BLaER1 treated with 17β-estradiol and CSF1 and Interleukin-3, amounts not matched to agents 10 nM and 100 nM (cell line): ENCODE data around the gene CEP104.
A peak's percentile ranks its signal among the peaks of the same experiment; 100 is the strongest.

Experiments used
- H3K27ac ChIP-seq, 11 experiments: shearing (Covaris generic); formaldehyde crosslinking; 2 replicates each; pipeline ENCODE4 v1.8.1; 2022
- H3K27me3 ChIP-seq, 11 experiments: shearing (Covaris generic); formaldehyde crosslinking; 2 replicates each; pipeline ENCODE4 v1.8.1; 2022
- H3K36me3 ChIP-seq, 11 experiments: shearing (Covaris generic); formaldehyde crosslinking; 2 replicates each; pipeline ENCODE4 v1.8.1; 2022
- H3K4me1 ChIP-seq, 10 experiments: shearing (Covaris generic); formaldehyde crosslinking; 2 replicates each; pipeline ENCODE4 v1.8.1; 2022
- H3K4me2 ChIP-seq, 11 experiments: shearing (Covaris generic); formaldehyde crosslinking; 2 replicates each; pipeline ENCODE4 v1.8.1; 2022
- H3K4me3 ChIP-seq, 10 experiments: shearing (Covaris generic); formaldehyde crosslinking; 2 replicates each; pipeline ENCODE4 v1.8.1; 2022
- H3K9ac ChIP-seq, 11 experiments: shearing (Covaris generic); formaldehyde crosslinking; 2 replicates each; pipeline ENCODE4 v1.8.1; 2022
- H3K9me3 ChIP-seq, 11 experiments: shearing (Covaris generic); formaldehyde crosslinking; replicated peaks in 1 of 11; 2 replicates each; pipeline ENCODE4 v1.8.1; 2022
- H4K20me1 ChIP-seq, 11 experiments: shearing (Covaris generic); formaldehyde crosslinking; 2 replicates each; pipeline ENCODE4 v1.8.1; 2022
- Cebpa-rat ChIP-seq, 11 experiments: shearing (Covaris generic); IDR thresholded peaks; 2 replicates each; pipeline ENCODE4 v1.8.1; 2022

The CEP104 gene

DNA sequence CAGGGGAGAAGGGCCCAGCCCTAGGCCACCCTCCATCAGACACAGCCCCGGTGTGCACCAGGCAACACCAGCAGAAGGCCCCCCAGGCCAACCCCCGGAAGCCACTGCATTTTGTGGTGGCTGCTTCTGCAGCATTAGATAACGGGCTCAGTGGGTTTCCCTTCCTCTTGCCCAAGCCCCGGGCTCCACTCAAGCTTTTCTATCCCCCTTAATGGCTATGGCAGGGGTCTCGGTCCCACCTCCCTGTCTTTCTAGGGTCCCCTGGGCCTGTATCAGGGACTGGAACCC is 24.1 kb upstream of the CEP104 start:
- H3K36me3 ChIP-seq, result peaks cover 52 to 86% (median 70%) of the 10 kb centered on the region in 11 experiments
- no peaks in the 10 kb centered on the region for H3K27me3 ChIP-seq
- no peak for TF ChIP-seq Cebpa-rat (IDR thresholded peaks at IDR 0.05)
- peaks cover 4 to 15% (median 12%) of the 10 kb centered on the region in 10 experiments; a peak in 18 of 20 replicates for H3K4me1 ChIP-seq
- H3K4me2 ChIP-seq, result peak overlapping the region; percentile 5 to 59 (median 42); a peak in 19 of 22 replicates
- H3K9ac ChIP-seq, result peak overlapping the region in 4 of 11 experiments; percentile 14 to 44 (median 24); a peak in 3 of 22 replicates
- H3K27ac ChIP-seq, result peak overlapping the region in 6 of 11 experiments; percentile 15 to 55 (median 30); a peak in 9 of 22 replicates
- no peak overlapping the region for H3K4me3 ChIP-seq
- peaks cover 10 to 20% (median 13%) of the 10 kb centered on the region in 11 experiments for H3K9me3 ChIP-seq
- peaks cover 0 to 42% (median 7%) of the 10 kb centered on the region in 11 experiments; a peak in 10 of 22 replicates for H4K20me1 ChIP-seq

DNA sequence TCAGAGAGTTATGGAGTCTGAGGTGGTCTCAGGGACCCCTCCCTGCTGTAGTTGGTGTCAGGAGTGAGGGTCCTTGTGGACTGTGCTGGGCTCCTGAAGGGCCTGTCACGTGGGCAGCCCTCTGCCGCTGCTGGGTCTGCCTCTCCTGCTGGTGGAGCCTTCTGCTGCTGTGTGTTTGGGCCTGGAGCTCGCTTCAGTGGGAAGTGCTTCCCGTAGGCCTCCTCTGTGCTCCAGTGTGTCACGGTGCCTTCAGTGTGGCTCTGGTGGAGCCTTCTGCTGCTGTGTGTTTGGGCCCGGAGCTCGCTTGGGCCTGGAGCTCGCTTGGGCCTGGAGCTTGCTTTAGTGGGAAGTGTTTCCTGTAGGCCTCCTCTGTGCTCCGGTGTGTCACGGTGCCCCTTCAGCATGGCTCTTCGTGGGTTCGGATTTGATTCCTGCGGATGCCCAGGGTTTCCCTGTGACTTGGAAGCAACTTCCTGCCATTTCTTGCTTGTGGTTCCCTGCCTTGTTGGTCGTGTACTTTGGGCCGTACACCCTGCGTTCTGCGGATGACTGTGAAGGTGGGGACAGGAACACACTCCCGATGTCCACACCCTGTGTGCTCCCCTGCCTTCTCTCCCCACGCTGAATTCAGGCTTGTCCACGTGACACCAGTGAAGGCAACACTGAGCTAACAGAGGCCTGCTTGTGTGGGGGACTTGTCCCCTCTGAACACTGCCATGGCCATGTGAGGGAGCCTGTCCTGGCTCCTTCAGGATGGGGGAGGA is 23.6 kb upstream of the CEP104 start:
- Histone ChIP-seq H3K9ac (peak overlapping the region in 4 of 11 experiments; percentile 14 to 44 (median 24); a peak in 4 of 22 replicates), H3K4me3 (no peak overlapping the region), H3K4me2 (peak overlapping the region; percentile 5 to 59 (median 42); a peak in 19 of 22 replicates), H3K36me3 (peaks cover 50 to 86% (median 70%) of the 10 kb centered on the region in 11 experiments), H3K9me3 (peaks cover 10 to 20% (median 13%) of the 10 kb centered on the region in 11 experiments), H3K27ac (peak overlapping the region in 7 of 11 experiments; percentile 15 to 55 (median 29); a peak in 11 of 22 replicates), H4K20me1 (peaks cover 0 to 37% (median 2%) of the 10 kb centered on the region in 11 experiments; a peak in 8 of 22 replicates), H3K4me1 (peaks cover 4 to 15% (median 12%) of the 10 kb centered on the region in 10 experiments; a peak in 18 of 20 replicates), H3K27me3 (no peaks in the 10 kb centered on the region)
- no peak for TF ChIP-seq Cebpa-rat (IDR thresholded peaks at IDR 0.05)

DNA sequence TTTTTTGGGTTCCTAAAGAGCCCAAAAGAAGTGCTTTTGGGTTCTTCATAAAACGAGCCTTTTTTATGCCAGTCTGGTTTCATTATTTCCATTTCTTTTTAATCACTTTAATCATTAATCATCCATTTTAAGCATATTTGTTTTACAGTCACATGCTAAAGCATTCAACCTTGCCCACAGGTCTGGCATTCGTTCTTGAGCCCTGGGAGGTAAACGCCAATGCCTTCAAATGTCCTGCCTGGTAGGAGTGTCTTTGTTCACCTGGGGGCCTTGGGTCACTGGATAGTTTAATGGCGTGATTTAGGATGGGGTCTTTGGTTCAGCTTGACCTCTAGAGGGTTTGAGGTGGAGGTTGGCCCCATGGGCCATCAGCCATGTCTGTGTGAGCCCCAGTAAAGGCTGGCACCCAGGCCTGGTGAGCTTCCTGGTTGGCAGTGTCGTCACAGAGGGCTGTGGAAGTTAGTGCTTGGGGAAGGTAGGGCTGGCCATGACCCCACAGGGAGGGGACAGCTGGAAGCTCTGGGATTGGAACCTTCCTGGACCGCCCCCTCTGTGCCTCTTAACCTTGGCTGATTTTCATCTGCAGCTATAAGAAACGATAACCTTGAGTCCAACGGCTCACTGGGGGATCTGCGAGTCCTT is 22.9 kb upstream of the CEP104 start:
- Histone ChIP-seq H3K4me3 (no peak overlapping the region), H3K4me1 (peaks cover 4 to 15% (median 12%) of the 10 kb centered on the region in 10 experiments; a peak in 18 of 20 replicates), H3K9me3 (peaks cover 10 to 20% (median 13%) of the 10 kb centered on the region in 11 experiments), H4K20me1 (peaks cover 0 to 30% (median 0%) of the 10 kb centered on the region in 11 experiments; a peak in 6 of 22 replicates), H3K27ac (peak overlapping the region in 3 of 11 experiments; percentile 15 to 55 (median 54); a peak in 4 of 22 replicates), H3K36me3 (peaks cover 51 to 88% (median 72%) of the 10 kb centered on the region in 11 experiments), H3K9ac (no peak overlapping the region; a peak in 1 of 22 replicates), H3K27me3 (no peaks in the 10 kb centered on the region), H3K4me2 (no peak overlapping the region)
- no peak for TF ChIP-seq Cebpa-rat (IDR thresholded peaks at IDR 0.05)

DNA sequence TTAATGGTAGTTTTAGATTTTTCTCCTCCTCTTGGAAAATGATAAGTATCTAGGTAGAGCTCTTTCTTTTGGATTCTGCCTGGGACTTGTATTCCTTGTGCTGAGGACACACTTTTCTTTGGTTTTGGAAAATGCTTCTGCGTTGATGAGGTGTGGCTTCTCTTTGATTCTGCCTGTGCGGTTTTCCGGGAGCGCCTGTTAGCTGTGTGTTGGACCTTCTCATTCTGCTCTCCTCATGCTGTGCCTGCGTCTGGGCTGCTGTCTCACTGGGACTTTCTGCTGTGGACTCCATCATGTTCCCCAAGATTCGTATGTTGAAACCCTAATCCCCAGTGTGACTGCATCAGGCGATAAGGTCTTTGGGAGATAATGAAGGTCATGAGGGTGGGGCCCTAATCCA is 22.1 kb upstream of the CEP104 start:
- Histone ChIP-seq H3K27me3 (no peaks in the 10 kb centered on the region), H3K9me3 (peaks cover 10 to 20% (median 13%) of the 10 kb centered on the region in 11 experiments), H4K20me1 (peaks cover 0 to 24% (median 0%) of the 10 kb centered on the region in 11 experiments; a peak in 5 of 22 replicates), H3K9ac (no peak overlapping the region), H3K27ac (no peak overlapping the region), H3K4me2 (no peak overlapping the region), H3K4me1 (peaks cover 4 to 15% (median 12%) of the 10 kb centered on the region in 10 experiments; a peak in 18 of 20 replicates), H3K36me3 (peaks cover 49 to 86% (median 68%) of the 10 kb centered on the region in 11 experiments), H3K4me3 (no peak overlapping the region)
- TF ChIP-seq Cebpa-rat (IDR thresholded peaks at IDR 0.05), result no peak

DNA sequence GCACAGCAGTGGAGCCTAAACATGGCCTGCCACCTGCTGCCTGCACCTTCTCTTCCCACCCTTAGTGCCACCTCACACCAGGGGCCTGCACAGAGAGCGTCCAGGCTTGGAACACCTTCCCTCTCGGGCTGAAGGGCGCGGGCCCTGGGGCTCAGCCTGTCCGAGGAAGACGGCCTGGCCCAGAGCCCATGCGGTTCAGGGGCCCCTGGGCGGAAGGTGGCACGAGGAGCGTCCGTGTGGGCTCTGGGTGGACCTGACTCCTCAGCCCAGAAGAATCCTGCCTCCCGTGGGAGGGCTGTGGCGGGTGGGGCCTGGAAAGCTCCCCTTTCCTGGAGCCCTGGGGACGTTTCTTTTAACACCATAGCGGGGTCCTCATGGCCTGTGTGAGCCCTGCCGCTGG is 19.7 kb upstream of the CEP104 start:
- Histone ChIP-seq H3K27ac (no peak overlapping the region), H3K4me2 (no peak overlapping the region), H3K36me3 (peaks cover 57 to 97% (median 82%) of the 10 kb centered on the region in 11 experiments), H3K27me3 (no peaks in the 10 kb centered on the region), H3K4me1 (peaks cover 4 to 15% (median 12%) of the 10 kb centered on the region in 10 experiments; a peak in 18 of 20 replicates), H3K9me3 (peaks cover 10 to 20% (median 13%) of the 10 kb centered on the region in 11 experiments), H4K20me1 (peaks cover 0 to 31% (median 0%) of the 10 kb centered on the region in 11 experiments; a peak in 5 of 22 replicates), H3K9ac (no peak overlapping the region), H3K4me3 (no peak overlapping the region)
- TF ChIP-seq Cebpa-rat (IDR thresholded peaks at IDR 0.05), result no peak

DNA sequence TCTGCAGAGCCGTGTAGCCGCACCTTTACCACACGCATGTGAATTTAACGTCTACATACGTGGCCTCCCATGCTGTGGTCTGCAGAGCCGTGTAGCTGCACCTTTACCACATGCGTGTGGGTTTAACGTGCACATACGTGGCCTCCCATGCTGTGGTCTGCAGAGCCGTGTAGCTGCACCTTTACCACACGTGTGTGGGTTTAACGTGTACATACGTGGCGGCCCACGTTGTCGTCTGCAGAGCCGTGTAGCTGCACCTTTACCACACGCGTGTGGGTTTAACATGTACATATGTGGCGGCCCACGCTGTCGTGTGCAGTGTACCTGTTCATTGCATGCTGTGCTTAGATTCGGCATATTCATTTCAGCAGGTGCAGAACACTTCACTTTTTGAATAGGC is 17.7 kb upstream of the CEP104 start:
- H3K36me3 ChIP-seq, result peaks cover 51 to 97% (median 88%) of the 10 kb centered on the region in 11 experiments
- no peak for TF ChIP-seq Cebpa-rat (IDR thresholded peaks at IDR 0.05)
- H4K20me1 ChIP-seq, result peaks cover 0 to 31% (median 6%) of the 10 kb centered on the region in 11 experiments; a peak in 10 of 22 replicates
- H3K9ac ChIP-seq, result no peak overlapping the region
- peaks cover 0 to 15% (median 8%) of the 10 kb centered on the region in 10 experiments; a peak in 18 of 20 replicates for H3K4me1 ChIP-seq
- no peak overlapping the region for H3K4me2 ChIP-seq
- peaks cover 10 to 17% (median 13%) of the 10 kb centered on the region in 11 experiments for H3K9me3 ChIP-seq
- no peak overlapping the region for H3K4me3 ChIP-seq
- no peaks in the 10 kb centered on the region for H3K27me3 ChIP-seq
- H3K27ac ChIP-seq, result no peak overlapping the region

DNA sequence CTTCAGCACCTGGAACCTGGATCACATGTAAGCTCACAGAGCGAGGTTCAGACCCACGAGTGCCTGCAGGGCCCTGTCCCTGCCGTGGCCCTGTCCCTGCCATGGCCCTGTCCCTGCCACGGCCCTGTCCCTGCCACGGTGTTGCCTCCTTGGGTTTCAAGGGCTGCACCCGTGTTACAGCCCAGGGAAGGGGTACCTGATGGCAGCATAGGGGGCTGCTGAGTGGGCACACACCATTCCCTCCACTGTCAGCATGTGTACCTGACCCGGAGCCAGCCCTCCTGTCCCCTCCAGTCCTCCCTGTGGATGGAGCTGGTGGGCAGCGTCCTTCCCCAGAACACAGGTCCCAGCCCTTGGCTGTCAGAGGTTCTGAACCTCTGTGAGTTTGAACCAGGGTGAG is 15.5 kb upstream of the CEP104 start:
- no peak overlapping the region for H3K27ac ChIP-seq
- H3K4me2 ChIP-seq, result no peak overlapping the region
- no peak for TF ChIP-seq Cebpa-rat (IDR thresholded peaks at IDR 0.05)
- H3K27me3 ChIP-seq, result no peaks in the 10 kb centered on the region
- H3K9ac ChIP-seq, result no peak overlapping the region
- H3K4me1 ChIP-seq, result peaks cover 0 to 24% (median 17%) of the 10 kb centered on the region in 10 experiments; a peak in 18 of 20 replicates
- peaks cover 45 to 96% (median 83%) of the 10 kb centered on the region in 11 experiments for H3K36me3 ChIP-seq
- H4K20me1 ChIP-seq, result peaks cover 0 to 48% (median 12%) of the 10 kb centered on the region in 11 experiments; a peak in 10 of 22 replicates
- H3K9me3 ChIP-seq, result peaks cover 0 to 5% (median 0%) of the 10 kb centered on the region in 11 experiments; a peak in 1 of 22 replicates
- no peak overlapping the region for H3K4me3 ChIP-seq

DNA sequence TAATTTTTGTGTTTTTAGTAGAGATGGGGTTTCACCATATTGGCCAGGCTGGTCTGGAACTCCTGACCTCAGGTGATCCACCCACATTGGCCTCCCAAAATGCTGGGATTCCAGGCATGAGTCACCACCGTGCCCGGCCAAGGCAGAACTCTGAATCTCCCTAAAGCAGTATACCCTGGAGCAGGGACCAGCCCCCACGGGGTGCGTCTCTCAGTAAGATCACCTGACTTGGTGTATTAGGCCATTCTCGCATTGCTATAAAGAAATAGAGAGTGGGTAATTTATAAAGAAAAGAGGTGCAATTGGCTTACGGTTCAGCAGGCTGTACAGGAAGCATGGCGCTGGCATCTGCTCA is 14.4 kb upstream of the CEP104 start:
- Histone ChIP-seq H3K4me1 (peaks cover 0 to 24% (median 17%) of the 10 kb centered on the region in 10 experiments; a peak in 18 of 20 replicates), H3K4me2 (no peak overlapping the region), H4K20me1 (peaks cover 0 to 44% (median 12%) of the 10 kb centered on the region in 11 experiments; a peak in 11 of 22 replicates), H3K36me3 (peaks cover 45 to 91% (median 82%) of the 10 kb centered on the region in 11 experiments), H3K27me3 (no peaks in the 10 kb centered on the region), H3K27ac (no peak overlapping the region), H3K9me3 (peaks cover 0 to 5% (median 0%) of the 10 kb centered on the region in 11 experiments; a peak in 1 of 22 replicates), H3K9ac (no peak overlapping the region), H3K4me3 (no peak overlapping the region)
- TF ChIP-seq Cebpa-rat (IDR thresholded peaks at IDR 0.05), result no peak
